Smooth muscle cell (in vitro differentiated cells): ENCODE data around the gene TEX22. TPM values are rescaled to one million over a fixed set of nuclear protein-coding genes. Genes with fewer than 3 reads are reported as not detected.

Experiments used
- DNase-seq: peaks from one replicate; lab custom pipeline; 2025; ENCODE audit not compliant: unreplicated experiment; lab: John Stamatoyannopoulos, UW
- H2AFZ ChIP-seq: fragments of 200-600 bp; sonication (generic); 2 replicates; pipeline ENCODE4 v1.6.0; 2016; ENCODE audit warnings: antibody characterized with exemption, low read depth, mild to moderate bottlenecking
- H3F3A ChIP-seq: fragments of 200-600 bp; sonication (generic); 2 replicates; pipeline ENCODE4 v1.6.0; 2017; ENCODE audit warnings: antibody characterized with exemption, low read depth
- H3K27ac ChIP-seq: fragments of 200-600 bp; sonication (generic); 2 replicates; pipeline ENCODE4 v1.5.1; 2016; ENCODE audit warnings: low read depth, mild to moderate bottlenecking
- H3K27me3 ChIP-seq: fragments of 200-600 bp; sonication (generic); 2 replicates; pipeline ENCODE4 v1.6.1; 2016; ENCODE audit warnings: low read depth, mild to moderate bottlenecking
- H3K36me3 ChIP-seq: fragments of 200-600 bp; sonication (generic); 2 replicates; pipeline ENCODE4 v1.5.1; 2016; ENCODE audit warnings: low read depth
- H3K4me1 ChIP-seq: fragments of 200-600 bp; sonication (generic); 2 replicates; pipeline ENCODE4 v1.5.1; 2016; ENCODE audit warnings: low read depth
- H3K4me2 ChIP-seq: fragments of 200-600 bp; sonication (generic); 2 replicates; pipeline ENCODE4 v1.6.0; 2016; ENCODE audit warnings: mild to moderate bottlenecking
- H3K4me3 ChIP-seq: fragments of 200-600 bp; sonication (generic); 2 replicates; pipeline ENCODE4 v1.5.1; 2016; ENCODE audit warnings: mild to moderate bottlenecking
- H3K79me2 ChIP-seq: fragments of 200-600 bp; sonication (generic); 2 replicates; pipeline ENCODE4 v1.6.0; 2016; ENCODE audit warnings: low read depth, mild to moderate bottlenecking
- H3K9ac ChIP-seq: fragments of 200-600 bp; sonication (generic); 2 replicates; pipeline ENCODE4 v1.6.0; 2016; ENCODE audit warnings: low read depth
- H3K9me3 ChIP-seq: fragments of 200-600 bp; sonication (generic); replicated peaks from 2 replicates; pipeline ENCODE4 v1.5.1; 2016; ENCODE audit warnings: low read depth
- H4K20me1 ChIP-seq: fragments of 200-600 bp; sonication (generic); 2 replicates; pipeline ENCODE4 v1.6.0; 2016; ENCODE audit warnings: low read depth
- CTCF ChIP-seq: fragments of 200-600 bp; sonication (generic); IDR thresholded peaks from 2 replicates; pipeline ENCODE4 v1.5.1; 2017; ENCODE audit warnings: borderline replicate concordance, mild to moderate bottlenecking, antibody characterized with exemption; ENCODE audit not compliant: insufficient read depth, poor library complexity, severe bottlenecking
- WGBS: methylation state at CpG from one replicate; pipeline ENCODE4 v1.1.7; 2016; ENCODE audit warnings: low lambda C conversion rate; 5-methylcytosine and 5-hydroxymethylcytosine counted together
- polyA plus RNA-seq: library from polyadenylated mRNA; unstranded; fragments of >200 nt; fragmentation: Nextera tagmentation; extraction: Ambion mirVana; gene quantifications from 2 replicates; pipeline ENCODE4 v1.2.1, GENCODE V29; 2016
- total RNA-seq: library from RNA; depleted of rRNA; stranded (reverse); fragments of >200 nt; gene quantifications from 2 replicates; pipeline ENCODE4 v1.2.3, GENCODE V29; 2014

The TEX22 gene
- total and polyA plus RNA-seq, 2 experiments from 2014 or later = 0.09 to 0.93 TPM

- Histone ChIP-seq H3K27me3 (no peaks in the 10 kb centered on the region), H2AFZ (no peak overlapping the region), H3K4me2 (no peak overlapping the region), H4K20me1 (peaks cover 13% of the 10 kb centered on the region), H3F3A (no peaks in the 10 kb centered on the region), H3K4me3 (no peak overlapping the region), H3K79me2 (no peaks in the 10 kb centered on the region), H3K36me3 (no peaks in the 10 kb centered on the region), H3K27ac (no peak overlapping the region), H3K4me1 (no peaks in the 10 kb centered on the region), H3K9me3 (no peaks in the 10 kb centered on the region), H3K9ac (no peak overlapping the region)
- no peak for DNase-seq
- no peak for TF ChIP-seq CTCF
- WGBS = 93% methylated on average over 16 of the region's 18 CpGs
These were observed 59.7 kb downstream of the TEX22 start for GRCh38 chr14:105458010-105458409.

GRCh38 chr14:105458571-105458970 lies 60.2 kb downstream of the TEX22 start:
- H2AFZ ChIP-seq = no peak overlapping the region
- 87% methylated on average over 14 of the region's 14 CpGs for WGBS
- no peaks in the 10 kb centered on the region for H3K9me3 ChIP-seq
- DNase-seq = no peak
- no peaks in the 10 kb centered on the region for H3K36me3 ChIP-seq
- no peaks in the 10 kb centered on the region for H3K4me1 ChIP-seq
- no peak overlapping the region for H3K27ac ChIP-seq
- peaks cover 13% of the 10 kb centered on the region for H4K20me1 ChIP-seq
- no peak overlapping the region for H3K4me3 ChIP-seq
- no peak overlapping the region for H3K4me2 ChIP-seq
- no peaks in the 10 kb centered on the region for H3F3A ChIP-seq
- H3K79me2 ChIP-seq = no peaks in the 10 kb centered on the region
- no peak for TF ChIP-seq CTCF
- no peaks in the 10 kb centered on the region for H3K27me3 ChIP-seq
- no peak overlapping the region for H3K9ac ChIP-seq

GRCh38 chr14:105460116-105460515 lies 61.8 kb downstream of the TEX22 start:
- no peak for DNase-seq
- Histone ChIP-seq H4K20me1 (peaks cover 13% of the 10 kb centered on the region), H3K79me2 (no peaks in the 10 kb centered on the region), H3K9ac (no peak overlapping the region), H3F3A (no peaks in the 10 kb centered on the region), H2AFZ (no peak overlapping the region), H3K27ac (no peak overlapping the region), H3K27me3 (no peaks in the 10 kb centered on the region), H3K4me2 (no peak overlapping the region), H3K4me3 (no peak overlapping the region), H3K36me3 (no peaks in the 10 kb centered on the region), H3K4me1 (no peaks in the 10 kb centered on the region), H3K9me3 (no peaks in the 10 kb centered on the region)
- WGBS = 100% methylated on average over 16 of the region's 17 CpGs
- no peak for TF ChIP-seq CTCF

DNA sequence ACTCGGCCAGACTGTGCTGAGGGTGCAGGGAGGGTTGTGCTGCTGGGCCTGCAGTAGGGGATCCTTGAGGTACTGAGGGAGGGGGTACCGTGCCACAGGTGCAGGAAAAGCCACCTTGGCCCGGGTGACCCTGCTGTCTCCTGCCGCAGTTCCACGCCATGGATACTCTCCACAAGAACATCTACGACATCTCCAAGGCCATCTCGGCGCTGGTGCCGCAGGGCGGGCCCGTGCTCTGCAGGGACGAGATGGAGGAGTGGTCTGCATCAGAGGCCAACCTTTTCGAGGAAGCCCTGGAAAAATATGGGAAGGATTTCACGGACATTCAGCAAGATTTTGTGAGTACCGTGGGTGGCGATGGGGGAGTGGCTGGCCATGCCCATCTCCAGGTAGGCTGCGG lies 62.3 kb downstream of the TEX22 start:
- H3K4me3 ChIP-seq = no peak overlapping the region
- no peak for DNase-seq
- H3K27me3 ChIP-seq = no peaks in the 10 kb centered on the region
- H3K4me2 ChIP-seq = no peak overlapping the region
- no peak for TF ChIP-seq CTCF
- no peaks in the 10 kb centered on the region for H3K4me1 ChIP-seq
- no peaks in the 10 kb centered on the region for H3K9me3 ChIP-seq
- H3K36me3 ChIP-seq = no peaks in the 10 kb centered on the region
- no peak overlapping the region for H3K27ac ChIP-seq
- no peak overlapping the region for H3K9ac ChIP-seq
- WGBS = 96% methylated on average over 17 of the region's 17 CpGs
- H3F3A ChIP-seq = no peaks in the 10 kb centered on the region
- no peaks in the 10 kb centered on the region for H3K79me2 ChIP-seq
- H4K20me1 ChIP-seq = peaks cover 13% of the 10 kb centered on the region
- no peak overlapping the region for H2AFZ ChIP-seq
